ENCODE data around the gene LTBP1.

LTBP1 gene

DNA sequence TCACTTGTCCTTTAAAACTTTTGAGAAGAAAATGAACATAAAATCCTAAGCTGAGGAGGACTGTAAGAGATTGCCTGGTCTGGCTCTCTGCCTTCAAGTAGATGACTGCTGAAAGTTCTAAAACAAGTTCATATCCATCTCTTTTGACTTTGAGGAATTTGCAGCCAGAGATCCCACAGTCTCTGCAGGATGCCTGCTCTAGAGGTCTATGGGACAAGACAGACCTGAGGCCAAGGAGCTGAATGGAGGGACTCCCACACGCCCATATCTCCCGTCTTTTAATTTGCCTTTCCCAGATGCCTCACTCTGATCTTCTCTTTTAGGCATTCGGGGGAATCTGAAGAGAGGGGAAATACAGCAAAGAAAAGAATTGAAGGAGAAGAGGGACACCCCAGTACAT lies 273.8 kb downstream of the LTBP1 start:
- Histone ChIP-seq H3K79me2 (ENCODE audit: insufficient read depth, low read depth) (no peaks in the 10 kb centered on the region), H3K4me3 (IDR thresholded peaks at IDR 0.05; ENCODE audit: insufficient read depth, low read depth, low read length) (no peak overlapping the region), H3K4me1 (ENCODE audit: low read depth, poor library complexity, severe bottlenecking) (no peaks in the 10 kb centered on the region), H3K27me3 (ENCODE audit: insufficient read depth, low read depth) (no peaks in the 10 kb centered on the region), H4K20me1 (ENCODE audit: insufficient read depth) (no peaks in the 10 kb centered on the region), H3K9ac (no peak overlapping the region), H3K4me2 (no peak overlapping the region), H3K36me3 (ENCODE audit: insufficient read depth) (no peaks in the 10 kb centered on the region), H2AFZ (ENCODE audit: low read depth) (no peak overlapping the region), H3K27ac (no peak overlapping the region)
- TF ChIP-seq, protein P1, sequence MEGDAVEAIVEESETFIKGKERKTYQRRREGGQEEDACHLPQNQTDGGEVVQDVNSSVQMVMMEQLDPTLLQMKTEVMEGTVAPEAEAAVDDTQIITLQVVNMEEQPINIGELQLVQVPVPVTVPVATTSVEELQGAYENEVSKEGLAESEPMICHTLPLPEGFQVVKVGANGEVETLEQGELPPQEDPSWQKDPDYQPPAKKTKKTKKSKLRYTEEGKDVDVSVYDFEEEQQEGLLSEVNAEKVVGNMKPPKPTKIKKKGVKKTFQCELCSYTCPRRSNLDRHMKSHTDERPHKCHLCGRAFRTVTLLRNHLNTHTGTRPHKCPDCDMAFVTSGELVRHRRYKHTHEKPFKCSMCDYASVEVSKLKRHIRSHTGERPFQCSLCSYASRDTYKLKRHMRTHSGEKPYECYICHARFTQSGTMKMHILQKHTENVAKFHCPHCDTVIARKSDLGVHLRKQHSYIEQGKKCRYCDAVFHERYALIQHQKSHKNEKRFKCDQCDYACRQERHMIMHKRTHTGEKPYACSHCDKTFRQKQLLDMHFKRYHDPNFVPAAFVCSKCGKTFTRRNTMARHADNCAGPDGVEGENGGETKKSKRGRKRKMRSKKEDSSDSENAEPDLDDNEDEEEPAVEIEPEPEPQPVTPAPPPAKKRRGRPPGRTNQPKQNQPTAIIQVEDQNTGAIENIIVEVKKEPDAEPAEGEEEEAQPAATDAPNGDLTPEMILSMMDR (conservative IDR thresholded peaks at IDR 0.05; ENCODE audit: low read depth, low read length): no peak

DNA sequence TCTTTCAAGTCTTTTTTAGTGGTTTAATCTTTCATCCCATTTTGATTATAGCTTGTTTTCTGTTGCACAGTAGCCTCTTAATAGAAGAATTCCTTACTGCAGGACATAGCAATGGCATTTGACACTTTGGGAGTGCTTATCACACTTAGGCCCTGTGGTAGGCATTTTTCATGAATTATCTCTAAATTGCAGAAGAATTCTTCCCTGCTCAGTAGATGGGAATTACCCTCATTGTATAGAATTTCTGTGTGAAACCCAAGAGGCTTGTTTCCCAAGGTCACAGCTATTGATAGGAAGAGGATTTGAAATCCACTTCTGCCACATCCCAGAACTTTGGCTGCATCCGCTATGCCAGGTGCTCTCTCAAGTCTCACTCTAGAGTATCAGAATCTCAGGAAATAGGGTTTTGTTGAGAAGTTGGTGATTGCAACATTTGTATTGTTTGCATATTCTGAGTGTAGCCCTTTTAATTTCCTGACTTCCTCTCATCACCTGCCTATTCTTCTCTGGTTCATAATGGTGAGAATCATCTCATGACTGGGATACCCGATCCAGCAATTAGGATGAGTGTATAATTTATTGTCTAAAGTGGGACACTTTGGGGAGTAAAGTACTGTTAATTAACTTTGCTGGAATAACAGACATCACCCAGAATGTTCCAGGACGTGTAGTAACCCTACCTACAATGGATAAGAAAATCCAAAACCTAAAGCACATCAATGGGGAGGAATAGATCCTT lies 274.5 kb downstream of the LTBP1 start:
- H3K36me3 ChIP-seq (ENCODE audit: insufficient read depth): no peaks in the 10 kb centered on the region
- H3K4me3 ChIP-seq (IDR thresholded peaks at IDR 0.05; ENCODE audit: insufficient read depth, low read depth, low read length): no peak overlapping the region
- no peak overlapping the region for H2AFZ ChIP-seq (ENCODE audit: low read depth)
- H3K27ac ChIP-seq: no peak overlapping the region
- H3K4me2 ChIP-seq: no peak overlapping the region
- no peaks in the 10 kb centered on the region for H4K20me1 ChIP-seq (ENCODE audit: insufficient read depth)
- TF ChIP-seq, protein P1 (conservative IDR thresholded peaks at IDR 0.05; ENCODE audit: low read depth, low read length): no peak
- H3K9ac ChIP-seq: no peak overlapping the region
- no peaks in the 10 kb centered on the region for H3K4me1 ChIP-seq (ENCODE audit: low read depth, poor library complexity, severe bottlenecking)
- no peaks in the 10 kb centered on the region for H3K27me3 ChIP-seq (ENCODE audit: insufficient read depth, low read depth)
- H3K79me2 ChIP-seq (ENCODE audit: insufficient read depth, low read depth): no peaks in the 10 kb centered on the region

DNA sequence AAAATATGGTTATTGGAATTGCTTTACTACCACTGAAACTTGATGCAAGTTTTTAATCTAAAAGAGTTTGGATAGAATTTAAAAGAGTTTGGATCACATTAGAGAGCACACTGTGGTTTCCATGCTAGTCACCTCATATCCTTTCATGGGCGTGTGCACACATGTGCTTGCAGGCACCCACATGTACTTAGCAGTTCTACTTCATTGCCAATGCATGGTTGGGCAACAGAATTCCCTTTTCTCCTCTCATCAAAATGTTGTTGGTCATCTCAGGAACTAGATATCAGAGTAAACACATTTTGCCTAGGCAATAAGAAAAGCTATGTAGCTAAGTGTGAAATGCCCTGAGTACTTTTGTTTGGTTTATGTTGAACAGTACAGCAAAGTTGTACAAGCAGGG lies 275.6 kb downstream of the LTBP1 start:
- Histone ChIP-seq H2AFZ (ENCODE audit: low read depth) (no peak overlapping the region), H3K36me3 (ENCODE audit: insufficient read depth) (no peaks in the 10 kb centered on the region), H3K79me2 (ENCODE audit: insufficient read depth, low read depth) (no peaks in the 10 kb centered on the region), H3K9ac (no peak overlapping the region), H4K20me1 (ENCODE audit: insufficient read depth) (no peaks in the 10 kb centered on the region), H3K27me3 (ENCODE audit: insufficient read depth, low read depth) (no peaks in the 10 kb centered on the region), H3K4me2 (no peak overlapping the region), H3K4me1 (ENCODE audit: low read depth, poor library complexity, severe bottlenecking) (no peaks in the 10 kb centered on the region), H3K4me3 (IDR thresholded peaks at IDR 0.05; ENCODE audit: insufficient read depth, low read depth, low read length) (no peak overlapping the region), H3K27ac (no peak overlapping the region)
- TF ChIP-seq, protein P1 (conservative IDR thresholded peaks at IDR 0.05; ENCODE audit: low read depth, low read length): no peak

DNA sequence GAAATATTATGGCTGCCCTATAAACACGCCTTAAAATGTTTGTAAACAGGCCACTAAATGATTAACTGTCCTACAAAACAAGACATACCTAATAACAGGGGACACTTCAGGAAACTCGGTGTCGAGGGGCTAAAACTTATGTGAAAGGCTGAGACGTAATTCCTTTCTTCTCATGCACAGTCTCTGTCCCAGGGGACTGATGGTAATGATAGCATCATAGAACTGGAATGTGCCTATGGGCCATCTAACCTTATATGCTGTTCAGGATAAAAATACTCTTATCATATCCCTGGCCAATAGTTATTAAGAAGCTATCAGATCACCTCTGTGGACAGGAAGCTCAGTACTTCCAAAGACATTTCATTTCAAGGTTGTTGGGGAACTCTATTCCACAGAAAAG lies 277.1 kb downstream of the LTBP1 start:
- Histone ChIP-seq H3K4me3 (IDR thresholded peaks at IDR 0.05; ENCODE audit: insufficient read depth, low read depth, low read length) (no peak overlapping the region), H3K4me2 (no peak overlapping the region), H2AFZ (ENCODE audit: low read depth) (no peak overlapping the region), H3K79me2 (ENCODE audit: insufficient read depth, low read depth) (no peaks in the 10 kb centered on the region), H3K27ac (no peak overlapping the region), H3K27me3 (ENCODE audit: insufficient read depth, low read depth) (no peaks in the 10 kb centered on the region), H3K4me1 (ENCODE audit: low read depth, poor library complexity, severe bottlenecking) (no peaks in the 10 kb centered on the region), H4K20me1 (ENCODE audit: insufficient read depth) (no peaks in the 10 kb centered on the region), H3K9ac (no peak overlapping the region), H3K36me3 (ENCODE audit: insufficient read depth) (no peaks in the 10 kb centered on the region)
- TF ChIP-seq, protein P1 (conservative IDR thresholded peaks at IDR 0.05; ENCODE audit: low read depth, low read length): no peak

All from KMS-11 (cell line).